Astrocyte (in vitro differentiated cells and primary cell): ENCODE measurements around the gene DLK2.

Experiments
- CTCF ChIP-seq: IDR thresholded peaks from 2 replicates; pipeline ENCODE4 v1.5.1; 2011; ENCODE audit warnings: low read depth, mild to moderate bottlenecking, inconsistent platforms, low read length, moderate library complexity; ENCODE audit not compliant: insufficient read depth
- EZH2 ChIP-seq: IDR thresholded peaks from 2 replicates; pipeline ENCODE4 v1.6.1; 2012; ENCODE audit warnings: mild to moderate bottlenecking, low read length, inconsistent platforms; ENCODE audit not compliant: insufficient read depth

GRCh38 chr6:43457643-43458042, 2.3 kb upstream of the DLK2 start:
- no peak for TF ChIP-seq CTCF
- no peak for TF ChIP-seq EZH2
